Measurements from ENCODE around the gene DUSP7.

The DUSP7 gene

DNA sequence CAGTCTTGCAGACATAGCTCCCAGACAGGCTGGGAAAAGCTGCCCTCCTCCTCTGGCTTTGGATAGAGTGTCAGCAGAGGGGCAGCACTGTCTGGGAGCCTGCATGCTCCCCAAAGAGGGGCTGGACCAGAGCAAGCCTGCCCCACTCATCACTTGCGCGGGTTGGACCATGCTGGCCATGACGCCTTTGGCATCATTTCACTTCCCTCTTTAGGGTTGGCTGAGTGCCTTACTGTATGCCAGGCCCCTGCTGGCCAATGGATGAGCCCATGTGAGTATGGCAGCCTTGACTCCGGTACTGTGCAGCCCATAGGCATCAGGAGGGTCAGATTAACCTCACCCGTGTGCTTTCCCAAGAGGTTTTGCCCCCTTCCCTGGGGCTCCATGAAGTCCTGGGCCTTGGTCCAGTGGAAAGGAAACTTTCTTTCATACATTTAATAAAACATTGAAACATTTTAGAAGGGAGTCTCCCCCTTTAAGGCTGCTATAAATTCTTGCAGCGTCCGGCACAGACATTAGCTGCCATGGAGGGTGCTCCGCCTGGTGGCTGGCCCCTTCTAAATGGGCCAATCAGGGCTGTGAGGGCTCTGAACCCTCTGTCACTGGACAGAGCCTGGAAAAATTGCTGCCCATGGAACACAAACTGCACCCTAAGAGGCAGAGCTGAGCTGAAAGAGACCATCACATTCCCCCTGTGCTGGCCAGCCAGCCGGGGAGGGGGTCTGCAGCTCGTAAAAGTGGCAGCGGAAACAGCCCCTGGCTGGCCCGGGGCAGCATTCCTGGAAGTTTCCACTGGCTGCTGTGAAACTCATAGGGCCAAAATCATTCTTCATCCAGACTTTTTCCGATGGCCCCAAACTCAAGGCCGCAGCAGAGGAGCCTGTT lies 20.8 kb upstream of the DUSP7 start (continued):
- TF ChIP-seq ZXDB (tag by site-specific recombination; IDR thresholded peaks at IDR 0.05), result no peak

DNA sequence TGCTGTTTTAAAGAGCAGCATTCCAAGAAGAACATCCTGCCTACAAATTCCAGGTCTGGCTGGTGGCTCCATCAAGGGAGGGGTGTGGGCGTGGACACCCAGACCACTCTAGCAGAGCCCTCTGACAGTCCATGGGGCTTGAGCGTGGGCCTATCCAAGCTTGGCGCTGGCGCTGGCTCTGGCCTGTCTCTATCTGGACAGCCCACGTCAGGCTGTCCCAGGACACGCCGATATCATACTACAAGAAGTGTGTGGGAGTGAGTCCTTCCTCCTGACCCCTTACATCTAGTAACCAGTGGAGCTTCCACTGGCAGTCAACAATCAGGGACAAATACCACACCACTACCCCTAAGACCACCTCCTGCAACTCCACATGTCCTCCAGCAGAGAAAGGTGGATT lies 17.1 kb upstream of the DUSP7 start:
- no peak overlapping the region for H3K27ac ChIP-seq (ENCODE audit: extremely low read depth, low read depth, low read length)
- ChIA-PET POLR2A (no interaction called here), CTCF (no interaction called here)
- no peaks in the 10 kb centered on the region for H3K4me1 ChIP-seq (ENCODE audit: control insufficient read depth, insufficient read depth, low read length)
- H3K4me3 ChIP-seq (ENCODE audit: low read depth, low read length), result no peak overlapping the region
- peaks cover 0 to 32% of the 10 kb centered on the region in 2 experiments; a peak in 1 of 3 replicates for H3K36me3 ChIP-seq (ENCODE audit: control insufficient read depth in 2 of 2, insufficient read depth in 1 of 2, low read length in 2 of 2)
- TF ChIP-seq ZNF114 (tag by site-specific recombination; IDR thresholded peaks at IDR 0.05), result no peak
- TF ChIP-seq ZBTB20 (tag by site-specific recombination; IDR thresholded peaks at IDR 0.05), result no peak
- TF ChIP-seq ZNF221 (tag by site-specific recombination; IDR thresholded peaks at IDR 0.05; ENCODE audit: borderline replicate concordance), result no peak
- TF ChIP-seq EGR2 (tag by site-specific recombination; IDR thresholded peaks at IDR 0.05; ENCODE audit: low read depth), result no peak
- TF ChIP-seq, protein P1, sequence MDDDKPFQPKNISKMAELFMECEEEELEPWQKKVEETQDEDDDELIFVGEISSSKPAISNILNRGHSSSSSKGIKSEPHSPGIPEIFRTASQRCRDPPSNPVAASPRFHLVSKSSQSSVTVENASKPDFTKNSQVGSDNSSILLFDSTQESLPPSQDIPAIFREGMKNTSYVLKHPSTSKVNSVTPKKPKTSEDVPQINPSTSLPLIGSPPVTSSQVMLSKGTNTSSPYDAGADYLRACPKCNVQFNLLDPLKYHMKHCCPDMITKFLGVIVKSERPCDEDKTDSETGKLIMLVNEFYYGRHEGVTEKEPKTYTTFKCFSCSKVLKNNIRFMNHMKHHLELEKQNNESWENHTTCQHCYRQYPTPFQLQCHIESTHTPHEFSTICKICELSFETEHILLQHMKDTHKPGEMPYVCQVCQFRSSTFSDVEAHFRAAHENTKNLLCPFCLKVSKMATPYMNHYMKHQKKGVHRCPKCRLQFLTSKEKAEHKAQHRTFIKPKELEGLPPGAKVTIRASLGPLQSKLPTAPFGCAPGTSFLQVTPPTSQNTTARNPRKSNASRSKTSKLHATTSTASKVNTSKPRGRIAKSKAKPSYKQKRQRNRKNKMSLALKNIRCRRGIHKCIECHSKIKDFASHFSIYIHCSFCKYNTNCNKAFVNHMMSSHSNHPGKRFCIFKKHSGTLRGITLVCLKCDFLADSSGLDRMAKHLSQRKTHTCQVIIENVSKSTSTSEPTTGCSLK (tag by site-specific recombination; IDR thresholded peaks at IDR 0.05), result no peak
- no peak for TF ChIP-seq ZNF785 (tag by site-specific recombination; IDR thresholded peaks at IDR 0.05)
- TF ChIP-seq, protein P2, sequence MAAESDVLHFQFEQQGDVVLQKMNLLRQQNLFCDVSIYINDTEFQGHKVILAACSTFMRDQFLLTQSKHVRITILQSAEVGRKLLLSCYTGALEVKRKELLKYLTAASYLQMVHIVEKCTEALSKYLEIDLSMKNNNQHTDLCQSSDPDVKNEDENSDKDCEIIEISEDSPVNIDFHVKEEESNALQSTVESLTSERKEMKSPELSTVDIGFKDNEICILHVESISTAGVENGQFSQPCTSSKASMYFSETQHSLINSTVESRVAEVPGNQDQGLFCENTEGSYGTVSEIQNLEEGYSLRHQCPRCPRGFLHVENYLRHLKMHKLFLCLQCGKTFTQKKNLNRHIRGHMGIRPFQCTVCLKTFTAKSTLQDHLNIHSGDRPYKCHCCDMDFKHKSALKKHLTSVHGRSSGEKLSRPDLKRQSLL (tag by site-specific recombination; IDR thresholded peaks at IDR 0.05), result no peak
- TF ChIP-seq ZNF548 (tag by site-specific recombination; IDR thresholded peaks at IDR 0.05), result no peak
- TF ChIP-seq ZNF791 (tag by site-specific recombination; IDR thresholded peaks at IDR 0.05), result no peak
- no peak for TF ChIP-seq SCRT2 (tag by site-specific recombination; IDR thresholded peaks at IDR 0.05)
- TF ChIP-seq ZNF48 (tag by site-specific recombination; IDR thresholded peaks at IDR 0.05), result no peak
- H3K9me3 ChIP-seq (ENCODE audit: control insufficient read depth, insufficient read depth, low read depth, low read length), result no peaks in the 10 kb centered on the region

DNA sequence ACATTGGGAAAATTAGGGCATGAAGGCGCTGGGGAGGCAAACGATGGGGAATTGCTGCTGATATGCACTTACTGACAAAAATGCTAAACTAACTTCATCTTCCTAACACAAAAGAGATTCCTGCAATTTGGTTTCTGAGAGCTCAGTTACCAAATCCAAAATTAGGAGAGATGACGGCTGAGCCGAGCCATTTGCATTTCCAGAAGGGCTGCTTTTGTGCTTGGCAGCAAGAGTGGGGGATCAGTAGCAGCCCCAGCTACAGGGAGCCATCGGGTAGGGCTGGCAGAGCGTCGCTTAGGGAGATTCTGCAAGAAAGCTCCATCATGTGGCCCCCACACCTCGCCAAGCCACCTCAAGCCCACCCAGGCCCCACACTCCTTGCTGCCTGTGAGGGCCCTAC lies 16.1 kb upstream of the DUSP7 start:
- CTCF ChIA-PET, result no interaction called here
- H3K9me3 ChIP-seq (ENCODE audit: control insufficient read depth, insufficient read depth, low read depth, low read length), result no peaks in the 10 kb centered on the region
- H3K27ac ChIP-seq (ENCODE audit: extremely low read depth, low read depth, low read length), result no peak overlapping the region
- POLR2A ChIA-PET, result no interaction called here
- TF ChIP-seq ZNF239 (tag by site-specific recombination; IDR thresholded peaks at IDR 0.05) (no peak), ZNF544 (tag by site-specific recombination; IDR thresholded peaks at IDR 0.05) (no peak), ZNF701 (tag by site-specific recombination; IDR thresholded peaks at IDR 0.05) (no peak)
- no peak overlapping the region for H3K4me3 ChIP-seq (ENCODE audit: low read depth, low read length)
- H3K36me3 ChIP-seq (ENCODE audit: control insufficient read depth in 2 of 2, insufficient read depth in 1 of 2, low read length in 2 of 2), result peaks cover 0 to 32% of the 10 kb centered on the region in 2 experiments; a peak in 1 of 3 replicates
- no peaks in the 10 kb centered on the region for H3K4me1 ChIP-seq (ENCODE audit: control insufficient read depth, insufficient read depth, low read length)

DNA sequence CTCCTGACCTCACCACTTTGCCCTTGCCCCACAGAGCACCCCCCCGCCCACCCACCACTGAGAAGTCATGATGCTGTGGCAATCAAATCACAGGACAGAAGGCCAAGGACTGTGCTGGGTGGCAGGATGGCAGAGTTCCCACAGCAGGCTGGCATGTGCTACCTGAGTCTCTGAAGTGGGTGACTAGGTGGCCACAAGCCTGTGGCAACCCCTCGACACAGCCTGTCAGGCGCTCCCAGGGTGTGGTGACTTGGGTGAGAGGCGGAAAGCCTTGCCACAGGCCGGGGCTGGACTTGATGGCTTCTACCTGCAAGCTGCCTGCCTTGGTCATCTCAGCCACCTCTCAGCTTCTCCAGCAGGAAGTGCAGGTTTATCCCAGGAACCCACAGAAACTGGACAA lies 15.6 kb upstream of the DUSP7 start:
- POLR2A ChIA-PET, result no interaction called here
- peaks cover 0 to 32% of the 10 kb centered on the region in 2 experiments; a peak in 1 of 3 replicates for H3K36me3 ChIP-seq (ENCODE audit: control insufficient read depth in 2 of 2, insufficient read depth in 1 of 2, low read length in 2 of 2)
- no peaks in the 10 kb centered on the region for H3K4me1 ChIP-seq (ENCODE audit: control insufficient read depth, insufficient read depth, low read length)
- H3K27ac ChIP-seq (ENCODE audit: extremely low read depth, low read depth, low read length), result no peak overlapping the region
- H3K9me3 ChIP-seq (ENCODE audit: control insufficient read depth, insufficient read depth, low read depth, low read length), result no peaks in the 10 kb centered on the region
- CTCF ChIA-PET, result no interaction called here
- H3K4me3 ChIP-seq (ENCODE audit: low read depth, low read length), result no peak overlapping the region
- TF ChIP-seq, protein P3, sequence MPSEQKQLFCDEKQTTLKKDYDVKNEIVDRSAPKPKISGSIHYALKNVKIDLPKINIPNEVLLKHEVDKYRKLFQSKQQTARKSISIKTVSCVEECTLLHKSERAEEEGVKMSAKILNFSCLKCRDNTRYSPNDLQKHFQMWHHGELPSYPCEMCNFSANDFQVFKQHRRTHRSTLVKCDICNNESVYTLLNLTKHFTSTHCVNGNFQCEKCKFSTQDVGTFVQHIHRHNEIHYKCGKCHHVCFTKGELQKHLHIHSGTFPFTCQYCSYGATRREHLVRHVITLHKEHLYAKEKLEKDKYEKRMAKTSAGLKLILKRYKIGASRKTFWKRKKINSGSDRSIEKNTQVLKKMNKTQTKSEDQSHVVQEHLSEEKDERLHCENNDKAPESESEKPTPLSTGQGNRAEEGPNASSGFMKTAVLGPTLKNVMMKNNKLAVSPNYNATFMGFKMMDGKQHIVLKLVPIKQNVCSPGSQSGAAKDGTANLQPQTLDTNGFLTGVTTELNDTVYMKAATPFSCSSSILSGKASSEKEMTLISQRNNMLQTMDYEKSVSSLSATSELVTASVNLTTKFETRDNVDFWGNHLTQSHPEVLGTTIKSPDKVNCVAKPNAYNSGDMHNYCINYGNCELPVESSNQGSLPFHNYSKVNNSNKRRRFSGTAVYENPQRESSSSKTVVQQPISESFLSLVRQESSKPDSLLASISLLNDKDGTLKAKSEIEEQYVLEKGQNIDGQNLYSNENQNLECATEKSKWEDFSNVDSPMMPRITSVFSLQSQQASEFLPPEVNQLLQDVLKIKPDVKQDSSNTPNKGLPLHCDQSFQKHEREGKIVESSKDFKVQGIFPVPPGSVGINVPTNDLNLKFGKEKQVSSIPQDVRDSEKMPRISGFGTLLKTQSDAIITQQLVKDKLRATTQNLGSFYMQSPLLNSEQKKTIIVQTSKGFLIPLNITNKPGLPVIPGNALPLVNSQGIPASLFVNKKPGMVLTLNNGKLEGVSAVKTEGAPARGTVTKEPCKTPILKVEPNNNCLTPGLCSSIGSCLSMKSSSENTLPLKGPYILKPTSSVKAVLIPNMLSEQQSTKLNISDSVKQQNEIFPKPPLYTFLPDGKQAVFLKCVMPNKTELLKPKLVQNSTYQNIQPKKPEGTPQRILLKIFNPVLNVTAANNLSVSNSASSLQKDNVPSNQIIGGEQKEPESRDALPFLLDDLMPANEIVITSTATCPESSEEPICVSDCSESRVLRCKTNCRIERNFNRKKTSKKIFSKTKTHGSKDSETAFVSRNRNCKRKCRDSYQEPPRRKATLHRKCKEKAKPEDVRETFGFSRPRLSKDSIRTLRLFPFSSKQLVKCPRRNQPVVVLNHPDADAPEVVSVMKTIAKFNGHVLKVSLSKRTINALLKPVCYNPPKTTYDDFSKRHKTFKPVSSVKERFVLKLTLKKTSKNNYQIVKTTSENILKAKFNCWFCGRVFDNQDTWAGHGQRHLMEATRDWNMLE (tag by site-specific recombination; conservative IDR thresholded peaks at IDR 0.05; ENCODE audit: low read depth), result no peak
- TF ChIP-seq ZNF23 (tag by site-specific recombination; IDR thresholded peaks at IDR 0.05; ENCODE audit: borderline replicate concordance), result no peak
- TF ChIP-seq ZBTB7A (tag by site-specific recombination; IDR thresholded peaks at IDR 0.05; ENCODE audit: low read depth), result no peak

Measured in HEK293 (cell line).